GM23338 (cell line): ENCODE measurements around the gene RASSF1. TPM values are rescaled to one million over a fixed set of nuclear protein-coding genes. Genes with fewer than 3 reads are reported as not detected.

Experiments used
- ATAC-seq: fragments of 200-7000 bp; cut with Tn5 transposase; 3 replicates; pipeline ENCODE4 v1.9.1; 2020
- DNase-seq: peaks from one replicate; pipeline ENCODE4 v3.0.0-alpha.2; 2015; ENCODE audit warnings: low spot score
- H2AFZ ChIP-seq: fragments of 200-600 bp; sonication (generic); 2 replicates; pipeline ENCODE4 v1.8.0; 2016; ENCODE audit warnings: antibody characterized with exemption, mild to moderate bottlenecking, moderate library complexity
- H3F3A ChIP-seq: fragments of 200-600 bp; sonication (generic); replicated peaks from 2 replicates; pipeline ENCODE4 v1.8.0; 2017; ENCODE audit warnings: antibody characterized with exemption, mixed run types, low read depth
- H3K27ac ChIP-seq: fragments of 200-600 bp; sonication (generic); 2 replicates; pipeline ENCODE4 v1.6.1; 2016; ENCODE audit warnings: low read depth
- H3K27me3 ChIP-seq: fragments of 200-600 bp; sonication (generic); 2 replicates; pipeline ENCODE4 v1.8.0; 2016; ENCODE audit warnings: mild to moderate bottlenecking, mixed run types, moderate library complexity; ENCODE audit not compliant: insufficient read depth
- H3K36me3 ChIP-seq: fragments of 200-600 bp; sonication (generic); 2 replicates; pipeline ENCODE4 v1.8.0; 2016; ENCODE audit warnings: mild to moderate bottlenecking; ENCODE audit not compliant: insufficient read depth
- H3K4me1 ChIP-seq: fragments of 200-600 bp; sonication (generic); 2 replicates; pipeline ENCODE4 v1.8.0; 2016; ENCODE audit warnings: mild to moderate bottlenecking, moderate library complexity; ENCODE audit not compliant: insufficient read depth
- H3K4me2 ChIP-seq: fragments of 200-600 bp; sonication (generic); 2 replicates; pipeline ENCODE4 v1.7.1; 2017; ENCODE audit warnings: mixed run types
- H3K4me3 ChIP-seq: fragments of 200-600 bp; sonication (generic); 2 replicates; pipeline ENCODE4 v1.6.1; 2016; ENCODE audit warnings: mixed run types
- H3K79me2 ChIP-seq: fragments of 200-600 bp; sonication (generic); replicated peaks from 2 replicates; pipeline ENCODE4 v1.8.0; 2017; ENCODE audit warnings: mild to moderate bottlenecking; ENCODE audit not compliant: insufficient read depth
- H3K9me2 ChIP-seq: fragments of 200-600 bp; sonication (generic); 2 replicates; pipeline ENCODE4 v1.8.0; 2017; ENCODE audit not compliant: insufficient read depth
- H4K20me1 ChIP-seq: fragments of 200-600 bp; sonication (generic); replicated peaks from 2 replicates; pipeline ENCODE4 v1.8.0; 2017; ENCODE audit warnings: mild to moderate bottlenecking; ENCODE audit not compliant: insufficient read depth
- H3K27ac Mint-ChIP-seq: 2 replicates; pipeline ENCODE4 v1.8.0; 2020; ENCODE audit warnings: inconsistent platforms, mild to moderate bottlenecking, moderate library complexity, mixed read lengths
- H3K27me3 Mint-ChIP-seq: 3 replicates; pipeline ENCODE4 v1.8.0; 2022; ENCODE audit warnings: low read depth, mild to moderate bottlenecking, moderate library complexity, mixed read lengths, inconsistent platforms; ENCODE audit not compliant: insufficient read depth, poor library complexity
- H3K36me3 Mint-ChIP-seq: 3 replicates; pipeline ENCODE4 v1.8.0; 2021; ENCODE audit warnings: low read depth, mild to moderate bottlenecking, inconsistent platforms, moderate library complexity, mixed read lengths
- H3K4me1 Mint-ChIP-seq: 3 replicates; pipeline ENCODE4 v1.8.0; 2020; ENCODE audit warnings: mild to moderate bottlenecking, inconsistent platforms, mixed read lengths
- H3K4me3 Mint-ChIP-seq: 3 replicates; pipeline ENCODE4 v1.8.0; 2021; ENCODE audit warnings: moderate library complexity, mild to moderate bottlenecking, inconsistent platforms, mixed read lengths
- H3K9me3 Mint-ChIP-seq: 3 replicates; pipeline ENCODE4 v1.8.0; 2020; ENCODE audit warnings: moderate library complexity, mild to moderate bottlenecking, inconsistent platforms, mixed read lengths
- CREB1 ChIP-seq: fragments of 250-450 bp; sonication (Bioruptor Pico); IDR thresholded peaks from 2 replicates; pipeline ENCODE4 v1.5.0; 2020; ENCODE audit warnings: low read depth, mild to moderate bottlenecking, moderate library complexity
- ETS1 ChIP-seq: IDR thresholded peaks from 2 replicates; pipeline ENCODE4 v1.6.1; 2016; ENCODE audit warnings: antibody characterized with exemption
- EZH2 ChIP-seq: fragments of 200-600 bp; sonication (generic); IDR thresholded peaks from one replicate; pipeline ENCODE4 v1.8.0; 2017; ENCODE audit warnings: antibody characterized with exemption, mild to moderate bottlenecking, low read depth; ENCODE audit not compliant: unreplicated experiment
- EZH2phosphoT487 ChIP-seq: fragments of 200-600 bp; sonication (generic); IDR thresholded peaks from one replicate; pipeline ENCODE4 v1.8.1; 2018; ENCODE audit warnings: antibody characterized with exemption; ENCODE audit not compliant: unreplicated experiment
- JUNB ChIP-seq: IDR thresholded peaks from one replicate; pipeline ENCODE4 v1.6.1; 2016; ENCODE audit warnings: antibody characterized with exemption; ENCODE audit not compliant: unreplicated experiment
- NANOG ChIP-seq: IDR thresholded peaks from 2 replicates; pipeline ENCODE4 v1.6.1; 2016; ENCODE audit warnings: antibody characterized with exemption, borderline replicate concordance
- POLR2AphosphoS5 ChIP-seq: IDR thresholded peaks from 2 replicates; pipeline ENCODE4 v1.6.1; 2016; ENCODE audit warnings: antibody characterized with exemption, low read depth
- STAT1 ChIP-seq: IDR thresholded peaks from one replicate; pipeline ENCODE4 v1.6.1; 2016; ENCODE audit warnings: antibody characterized with exemption; ENCODE audit not compliant: unreplicated experiment
- ZNF114 ChIP-seq: fragments of 250-450 bp; sonication (Bioruptor Pico); IDR thresholded peaks from 2 replicates; pipeline ENCODE4 v1.5.0; 2020; ENCODE audit warnings: mild to moderate bottlenecking, moderate library complexity
- ZNF331 ChIP-seq: fragments of 250-450 bp; sonication (Bioruptor Pico); IDR thresholded peaks from 2 replicates; pipeline ENCODE4 v1.5.0; 2020; ENCODE audit warnings: low read depth, mild to moderate bottlenecking, moderate library complexity
- ZNF462 ChIP-seq: fragments of 250-450 bp; sonication (Bioruptor Pico); IDR thresholded peaks from 2 replicates; pipeline ENCODE4 v1.5.0; 2020; ENCODE audit warnings: mild to moderate bottlenecking, moderate library complexity
- polyA plus RNA-seq: library from polyadenylated mRNA; unstranded; fragments of >200 nt; fragmentation: Nextera tagmentation; extraction: Ambion mirVana; gene quantifications from 2 replicates; pipeline ENCODE4 v1.2.1, GENCODE V29; 2016
- total RNA-seq: library from RNA; depleted of rRNA; stranded (reverse); fragments of >200 nt; shearing (Covaris generic); gene quantifications from 2 replicates; pipeline ENCODE4 v1.2.3, GENCODE V29; 2014
- TF ChIP-seq, protein P1 (sequence below): IDR thresholded peaks from one replicate; pipeline ENCODE4 v1.6.1; 2018; ENCODE audit warnings: antibody characterized with exemption; ENCODE audit not compliant: unreplicated experiment
- TF ChIP-seq, protein P2 (sequence below), 2 experiments: fragments of 200-600 bp in 1 of 2; sonication (generic) in 1 of 2; conservative IDR thresholded peaks; 2 replicates each; pipeline versions ENCODE4 v1.5.1 to v1.6.1; 2016 to 2017; ENCODE audit warnings: antibody characterized with exemption in 2 of 2, low read depth in 2 of 2, mild to moderate bottlenecking in 2 of 2, moderate library complexity in 1 of 2

RASSF1 gene
- total and polyA plus RNA-seq, 2 experiments from 2014 or later: 9.6 to 15.7 TPM

GRCh38 chr3:50292159-50293078 lies 48.2 kb downstream of the RASSF1 start, which contains the start of gene IFRD2:
Gene IFRD2, minus strand, starts transcription at chr3:50292429. Its CDS starts 155 bp downstream, at chr3:50292274.
- Histone ChIP-seq H3K27me3 (no peaks in the 10 kb centered on the region), H3K79me2 (peaks cover 17% of the 10 kb centered on the region), H3K9me2 (no peaks in the 10 kb centered on the region), H3K4me2 (peak within 1 kb of the TSS; percentile 97), H3K4me3 (peak within 1 kb of the TSS; percentile 94), H3K27ac (peak within 1 kb of the TSS; percentile 76; the same call in 1 of the 2 replicates), H2AFZ (peak within 1 kb of the TSS; percentile 89), H3K36me3 (peaks cover 7% of the 10 kb centered on the region), H3F3A (no peaks in the 10 kb centered on the region), H4K20me1 (no peaks in the 10 kb centered on the region), H3K4me1 (peaks cover 5% of the 10 kb centered on the region)
- Mint-ChIP-seq H3K4me1 (peaks cover 11% of the 10 kb centered on the region), H3K27ac (peak within 1 kb of the TSS; percentile 98), H3K9me3 (no peaks in the 10 kb centered on the region), H3K4me3 (peak within 1 kb of the TSS; percentile 86), H3K36me3 (peaks cover 38% of the 10 kb centered on the region), H3K27me3 (peaks cover 5% of the 10 kb centered on the region)
- TF ChIP-seq EZH2phosphoT487 (no peak), ZNF331 (CRISPR knock-in tag) (peak; percentile 45; the same call in 1 of the 2 replicates), ETS1 (peak; percentile 100), ZNF462 (CRISPR knock-in tag) (no peak), CREB1 (CRISPR knock-in tag) (peak; percentile 94), JUNB (no peak), POLR2AphosphoS5 (peak; percentile 76), NANOG (no peak), EZH2 (no peak), ZNF114 (CRISPR knock-in tag) (peak; percentile 90), STAT1 (no peak)
- TF ChIP-seq, protein P1, sequence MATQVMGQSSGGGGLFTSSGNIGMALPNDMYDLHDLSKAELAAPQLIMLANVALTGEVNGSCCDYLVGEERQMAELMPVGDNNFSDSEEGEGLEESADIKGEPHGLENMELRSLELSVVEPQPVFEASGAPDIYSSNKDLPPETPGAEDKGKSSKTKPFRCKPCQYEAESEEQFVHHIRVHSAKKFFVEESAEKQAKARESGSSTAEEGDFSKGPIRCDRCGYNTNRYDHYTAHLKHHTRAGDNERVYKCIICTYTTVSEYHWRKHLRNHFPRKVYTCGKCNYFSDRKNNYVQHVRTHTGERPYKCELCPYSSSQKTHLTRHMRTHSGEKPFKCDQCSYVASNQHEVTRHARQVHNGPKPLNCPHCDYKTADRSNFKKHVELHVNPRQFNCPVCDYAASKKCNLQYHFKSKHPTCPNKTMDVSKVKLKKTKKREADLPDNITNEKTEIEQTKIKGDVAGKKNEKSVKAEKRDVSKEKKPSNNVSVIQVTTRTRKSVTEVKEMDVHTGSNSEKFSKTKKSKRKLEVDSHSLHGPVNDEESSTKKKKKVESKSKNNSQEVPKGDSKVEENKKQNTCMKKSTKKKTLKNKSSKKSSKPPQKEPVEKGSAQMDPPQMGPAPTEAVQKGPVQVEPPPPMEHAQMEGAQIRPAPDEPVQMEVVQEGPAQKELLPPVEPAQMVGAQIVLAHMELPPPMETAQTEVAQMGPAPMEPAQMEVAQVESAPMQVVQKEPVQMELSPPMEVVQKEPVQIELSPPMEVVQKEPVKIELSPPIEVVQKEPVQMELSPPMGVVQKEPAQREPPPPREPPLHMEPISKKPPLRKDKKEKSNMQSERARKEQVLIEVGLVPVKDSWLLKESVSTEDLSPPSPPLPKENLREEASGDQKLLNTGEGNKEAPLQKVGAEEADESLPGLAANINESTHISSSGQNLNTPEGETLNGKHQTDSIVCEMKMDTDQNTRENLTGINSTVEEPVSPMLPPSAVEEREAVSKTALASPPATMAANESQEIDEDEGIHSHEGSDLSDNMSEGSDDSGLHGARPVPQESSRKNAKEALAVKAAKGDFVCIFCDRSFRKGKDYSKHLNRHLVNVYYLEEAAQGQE: no peak
- TF ChIP-seq, protein P2, sequence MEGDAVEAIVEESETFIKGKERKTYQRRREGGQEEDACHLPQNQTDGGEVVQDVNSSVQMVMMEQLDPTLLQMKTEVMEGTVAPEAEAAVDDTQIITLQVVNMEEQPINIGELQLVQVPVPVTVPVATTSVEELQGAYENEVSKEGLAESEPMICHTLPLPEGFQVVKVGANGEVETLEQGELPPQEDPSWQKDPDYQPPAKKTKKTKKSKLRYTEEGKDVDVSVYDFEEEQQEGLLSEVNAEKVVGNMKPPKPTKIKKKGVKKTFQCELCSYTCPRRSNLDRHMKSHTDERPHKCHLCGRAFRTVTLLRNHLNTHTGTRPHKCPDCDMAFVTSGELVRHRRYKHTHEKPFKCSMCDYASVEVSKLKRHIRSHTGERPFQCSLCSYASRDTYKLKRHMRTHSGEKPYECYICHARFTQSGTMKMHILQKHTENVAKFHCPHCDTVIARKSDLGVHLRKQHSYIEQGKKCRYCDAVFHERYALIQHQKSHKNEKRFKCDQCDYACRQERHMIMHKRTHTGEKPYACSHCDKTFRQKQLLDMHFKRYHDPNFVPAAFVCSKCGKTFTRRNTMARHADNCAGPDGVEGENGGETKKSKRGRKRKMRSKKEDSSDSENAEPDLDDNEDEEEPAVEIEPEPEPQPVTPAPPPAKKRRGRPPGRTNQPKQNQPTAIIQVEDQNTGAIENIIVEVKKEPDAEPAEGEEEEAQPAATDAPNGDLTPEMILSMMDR (conservative IDR thresholded peaks at IDR 0.05; ENCODE audit: low read depth in 2 of 2): no peak
- DNase-seq (peak; percentile 99), ATAC-seq (peak; percentile 96)
